Erythroblast (primary cell): Measurements from ENCODE around the gene SSTR1.

Source experiments
- GATA1 ChIP-seq: IDR thresholded peaks from 2 replicates; pipeline ENCODE4 v1.6.1; 2011; ENCODE audit warnings: low read depth, mild to moderate bottlenecking, control low read depth, low read length, moderate library complexity
- POLR2A ChIP-seq: IDR thresholded peaks from 2 replicates; pipeline ENCODE4 v1.6.1; 2011; ENCODE audit warnings: mild to moderate bottlenecking, low read length

DNA sequence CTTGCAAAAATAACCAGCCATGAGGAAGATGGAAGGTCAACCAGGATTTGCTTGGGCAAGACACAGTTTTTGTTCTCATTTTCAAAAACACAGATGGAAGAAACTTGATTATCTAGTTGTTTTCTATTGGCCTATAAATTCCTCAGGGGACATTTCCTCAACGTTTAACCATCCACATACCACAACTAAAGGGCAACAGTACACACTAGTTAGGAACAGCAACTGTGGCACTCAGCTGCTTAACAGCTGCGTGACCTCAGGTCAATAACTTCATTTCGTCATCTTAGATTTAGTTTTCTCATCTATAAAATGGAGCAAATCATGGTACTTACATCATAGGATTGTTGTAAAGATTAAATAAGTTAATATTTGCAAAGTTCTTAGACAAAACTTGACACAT, 18.7 kb downstream of the SSTR1 start:
- TF ChIP-seq POLR2A (no peak), GATA1 (no peak)
